A673 (cell line): ENCODE results near the gene WLS. TPM values are rescaled to one million over a fixed set of nuclear protein-coding genes. Genes with fewer than 3 reads are reported as not detected.

ENCODE experiments used
- BruUV-seq: library from RNA; stranded (reverse); fragments of 400-500 nt; replicated peaks from 2 replicates; lab custom pipeline; 2021; lab: Mats Ljungman, UMichigan
- CTCF ChIA-PET: fragments of 300-600 bp; sonication (Branson Sonifier 250); formaldehyde crosslinking; loops from one replicate; lab custom pipeline; 2022; ENCODE audit warnings: antibody characterized with exemption; lab: Charles Lee
- POLR2A ChIA-PET: fragments of 300-600 bp; sonication (Branson Sonifier 250); formaldehyde crosslinking; loops from one replicate; lab custom pipeline; 2022; ENCODE audit warnings: antibody characterized with exemption; ENCODE audit not compliant: low non-redundant PET; lab: Charles Lee
- DNase-seq: peaks from one replicate; pipeline ENCODE4 v3.0.0-alpha.2; 2015; ENCODE audit warnings: low spot score
- H3K27ac ChIP-seq: fragments of 200-600 bp; sonication (generic); 2 replicates; pipeline ENCODE4 v1.5.1; 2016; ENCODE audit warnings: mixed run types, low read depth, mild to moderate bottlenecking, mixed read lengths, antibody characterized with exemption, low read length; ENCODE audit not compliant: poor library complexity, severe bottlenecking
- H3K27me3 ChIP-seq: fragments of 200-600 bp; sonication (generic); replicated peaks from 2 replicates; pipeline ENCODE4 v1.6.1; 2017; ENCODE audit warnings: mixed run types, low read depth, mild to moderate bottlenecking, mixed read lengths, antibody characterized with exemption, low read length; ENCODE audit not compliant: insufficient read depth, poor library complexity
- H3K36me3 ChIP-seq: fragments of 200-600 bp; sonication (generic); 2 replicates; pipeline ENCODE4 v1.6.1; 2016; ENCODE audit warnings: mixed run types, mild to moderate bottlenecking, mixed read lengths, antibody characterized with exemption, low read length; ENCODE audit not compliant: insufficient read depth, poor library complexity, severe bottlenecking
- H3K4me1 ChIP-seq: fragments of 200-600 bp; sonication (generic); 2 replicates; pipeline ENCODE4 v1.6.1; 2017; ENCODE audit warnings: mixed run types, mild to moderate bottlenecking, mixed read lengths, antibody characterized with exemption, low read length; ENCODE audit not compliant: insufficient read depth, poor library complexity, severe bottlenecking
- H3K4me3 ChIP-seq: fragments of 200-600 bp; sonication (generic); 2 replicates; pipeline ENCODE4 v1.5.1; 2016; ENCODE audit warnings: low read depth, mixed run types, mild to moderate bottlenecking, mixed read lengths, low read length; ENCODE audit not compliant: poor library complexity, severe bottlenecking
- H3K9me3 ChIP-seq: fragments of 200-600 bp; sonication (generic); 2 replicates; pipeline ENCODE4 v1.6.1; 2016; ENCODE audit warnings: mixed run types, low read depth, mild to moderate bottlenecking, mixed read lengths, antibody characterized with exemption, low read length; ENCODE audit not compliant: poor library complexity, severe bottlenecking
- CTCF ChIP-seq: fragments of 300-800, 200-600 bp; sonication (generic); conservative IDR thresholded peaks from 2 replicates; pipeline ENCODE4 v1.5.1; 2017; ENCODE audit warnings: low read depth, mild to moderate bottlenecking, antibody characterized with exemption, low read length, moderate library complexity, mixed read lengths
- EZH2 ChIP-seq: fragments of 200-600 bp; sonication (generic); IDR thresholded peaks from 2 replicates; pipeline ENCODE4 v1.6.1; 2017; ENCODE audit warnings: borderline replicate concordance, low read depth, mild to moderate bottlenecking, mixed read lengths, antibody characterized with exemption, low read length; ENCODE audit not compliant: poor library complexity, severe bottlenecking
- intact Hi-C: fragments of 100-400 bp; cut with micrococcal nuclease; formaldehyde crosslinking; loops from one replicate; pipeline ENCODE4 v1.10.0; 2022; ENCODE audit not compliant: unreplicated experiment
- total RNA-seq: library from RNA; stranded (reverse); gene quantifications from 2 replicates; pipeline ENCODE4 v1.2.3, GENCODE V29; 2021

Gene WLS
- total RNA-seq, 1 experiment from 2014 or later: 144 TPM

- intact Hi-C loops: no loop called here
- H3K36me3 ChIP-seq: peaks cover 57% of the 10 kb centered on the region
- no peaks in the 10 kb centered on the region for H3K27me3 ChIP-seq
- H3K4me3 ChIP-seq: no peak overlapping the region
- TF ChIP-seq CTCF: no peak
- no peak for TF ChIP-seq EZH2
- no TSS peak for BruUV-seq
- no peaks in the 10 kb centered on the region for H3K9me3 ChIP-seq
- DNase-seq: no peak
- POLR2A ChIA-PET: no interaction called here
- CTCF ChIA-PET: no interaction called here
- H3K4me1 ChIP-seq: peaks cover 8% of the 10 kb centered on the region
- H3K27ac ChIP-seq: no peak overlapping the region
These were observed 82.4 kb downstream of the WLS start for GRCh38 chr1:68149907-68150306.

- ChIA-PET CTCF (no interaction called here), POLR2A (no interaction called here)
- TF ChIP-seq EZH2: no peak
- no peak for TF ChIP-seq CTCF
- H3K36me3 ChIP-seq: peaks cover 53% of the 10 kb centered on the region
- H3K9me3 ChIP-seq: no peaks in the 10 kb centered on the region
- peaks cover 11% of the 10 kb centered on the region for H3K4me1 ChIP-seq
- intact Hi-C loops: no loop called here
- no peak overlapping the region for H3K27ac ChIP-seq
- H3K27me3 ChIP-seq: no peaks in the 10 kb centered on the region
- no peak for DNase-seq
- no peak overlapping the region for H3K4me3 ChIP-seq
- BruUV-seq: no TSS peak
These were observed 83.1 kb downstream of the WLS start for GRCh38 chr1:68149110-68149798.

- BruUV-seq: no TSS peak
- ChIA-PET POLR2A (no interaction called here), CTCF (no interaction called here)
- Histone ChIP-seq H3K4me3 (no peak overlapping the region), H3K9me3 (no peaks in the 10 kb centered on the region), H3K4me1 (peaks cover 12% of the 10 kb centered on the region), H3K36me3 (peaks cover 57% of the 10 kb centered on the region), H3K27ac (no peak overlapping the region), H3K27me3 (no peaks in the 10 kb centered on the region)
- intact Hi-C loops: no loop called here
- TF ChIP-seq EZH2 (no peak), CTCF (no peak)
- DNase-seq: no peak
These were observed 83.7 kb downstream of the WLS start for GRCh38 chr1:68148631-68149030.
